ENCODE results near the gene SNX20.

GRCh38 chr16:50699326-50700159 lies 18.4 kb upstream of the SNX20 start:
- TF ChIP-seq POLR2AphosphoS5 (IDR thresholded peaks at IDR 0.05; ENCODE audit: low read depth) = no peak
- no peak for TF ChIP-seq EZH2phosphoT487 (IDR thresholded peaks at IDR 0.05; ENCODE audit: unreplicated experiment)
- TF ChIP-seq CTCF (conservative IDR thresholded peaks at IDR 0.05; ENCODE audit: low read depth in 2 of 2) = no peak

Data from GM23338 (cell line).